ENCODE results near the gene PATL2.
"Not testable (repeated sequence)": the region's sequence is repeated elsewhere in the genome, so short reads cannot be mapped to it uniquely, and the experiment has no call there.

The PATL2 gene

DNA sequence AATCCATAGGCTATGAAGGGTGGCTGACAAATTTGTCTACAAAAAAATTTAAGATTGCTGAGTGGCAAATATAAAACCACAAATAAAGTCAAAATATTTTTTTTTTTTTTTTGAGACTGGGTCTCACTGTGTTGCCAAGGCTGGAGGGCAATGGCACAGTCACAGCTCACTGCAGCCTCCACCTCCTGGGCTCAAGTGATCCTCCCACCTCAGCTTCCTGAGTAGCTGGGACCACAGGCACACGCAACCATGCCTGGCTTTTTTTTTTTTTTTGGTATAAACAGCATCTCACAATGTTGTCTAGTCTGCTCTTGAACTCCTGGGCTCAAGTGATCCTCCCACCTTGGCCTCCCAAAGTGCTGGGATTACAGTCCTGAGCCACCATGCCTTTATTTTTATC lies 20.9 kb downstream of the PATL2 start:
- not testable (repeated sequence) for DNase-seq

- not testable (repeated sequence) for DNase-seq
These were observed 21.8 kb downstream of the PATL2 start for GRCh38 chr15:44689318-44689717.

- DNase-seq = peak; percentile 77 to 83
These were observed 28.1 kb downstream of the PATL2 start for GRCh38 chr15:44682809-44683682.

- DNase-seq = no peak
These were observed 28.9 kb downstream of the PATL2 start for GRCh38 chr15:44682211-44682610.

- DNase-seq = peak; percentile 54 to 67
These were observed 34.4 kb downstream of the PATL2 start for GRCh38 chr15:44676676-44677075.

DNA sequence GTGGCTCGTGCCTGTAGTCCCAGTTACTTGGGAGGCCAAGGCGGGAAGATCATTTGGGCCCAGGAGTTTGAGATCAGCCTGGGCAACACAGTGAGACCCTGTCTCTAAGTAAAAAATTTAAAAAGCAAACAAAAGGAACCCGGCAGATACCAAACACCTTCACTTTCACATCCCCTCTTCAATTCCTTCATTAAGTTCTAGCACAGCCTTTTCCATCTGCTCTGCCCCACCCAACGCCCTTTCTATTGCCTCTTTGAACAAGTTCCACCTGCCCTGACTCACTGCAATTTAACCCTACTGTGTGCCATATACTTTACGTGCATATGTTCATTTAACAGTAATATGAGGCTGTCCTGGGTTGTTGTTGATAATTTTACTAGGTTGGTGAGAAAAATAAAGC lies 35.2 kb downstream of the PATL2 start:
- no peak for DNase-seq

GRCh38 chr15:44673639-44674038 lies 37.5 kb downstream of the PATL2 start:
- no peak for DNase-seq

DNA sequence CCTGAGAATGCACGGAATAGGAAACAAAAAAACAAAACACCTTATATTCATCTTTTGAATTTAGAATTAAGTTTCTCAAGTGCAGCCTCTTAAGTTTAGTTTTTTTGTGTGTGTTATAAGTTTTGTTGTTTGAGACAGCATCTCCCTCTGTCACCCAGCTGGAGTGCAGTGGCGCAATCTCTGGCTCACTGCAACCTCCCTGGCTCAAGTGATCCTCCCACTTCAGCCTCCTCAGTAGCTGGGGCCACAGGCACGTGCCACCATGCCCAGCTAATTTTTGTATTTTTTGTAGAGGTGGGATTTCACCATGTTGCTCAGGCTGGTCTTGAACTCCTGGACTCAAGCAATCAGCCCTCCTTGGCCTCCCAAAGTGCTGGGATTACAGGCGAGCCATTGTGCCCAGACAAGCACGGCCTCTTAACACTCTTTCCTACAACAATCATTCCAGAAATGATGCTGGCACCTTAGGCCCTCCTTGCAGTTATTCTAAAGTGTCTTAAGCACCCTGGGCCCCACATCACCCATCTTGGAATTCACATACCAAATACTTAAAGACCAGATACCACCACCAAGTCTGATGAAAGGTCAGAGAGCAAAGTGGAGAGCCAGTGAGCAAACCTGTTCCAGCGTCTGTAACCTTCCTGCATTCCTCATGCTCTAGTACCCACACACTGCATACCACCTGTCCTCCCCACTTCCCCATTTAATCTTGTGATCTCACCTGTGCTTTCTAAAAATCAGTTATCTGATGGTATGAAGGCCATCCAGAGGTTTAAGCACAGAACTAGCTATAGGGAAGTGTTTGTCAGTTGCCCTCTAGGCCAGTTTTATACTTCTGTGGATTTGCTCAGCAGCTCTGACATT lies 40.8 kb downstream of the PATL2 start:
- no peak for DNase-seq

DNA sequence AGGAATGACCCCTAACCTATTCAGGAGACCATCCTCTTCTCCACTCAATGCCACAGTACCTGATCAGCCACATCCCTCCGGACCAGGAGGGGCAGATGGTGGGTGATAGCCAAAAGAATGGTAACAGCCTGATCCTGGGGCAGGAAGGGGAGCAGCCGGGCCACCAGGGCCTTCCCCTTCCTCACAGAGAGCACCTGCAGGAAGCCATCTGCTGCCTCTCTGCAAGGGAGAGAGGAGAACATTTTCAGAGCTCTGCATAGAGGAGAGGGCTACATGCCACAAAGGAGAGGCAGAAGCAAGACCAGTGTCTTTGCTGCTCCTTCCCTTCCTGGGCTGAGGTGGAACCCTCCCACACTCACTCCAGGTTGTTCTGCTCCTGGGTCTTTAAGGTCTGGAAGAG lies 42.2 kb downstream of the PATL2 start:
- no peak for DNase-seq

- DNase-seq = no peak
These were observed 44.1 kb downstream of the PATL2 start for GRCh38 chr15:44667039-44667360.

- no peak for DNase-seq
These were observed 44.7 kb downstream of the PATL2 start for GRCh38 chr15:44666210-44667038.

GRCh38 chr15:44663410-44664308 lies 47.5 kb downstream of the PATL2 start, which contains the start of gene SPG11:
TSS of gene SPG11 (minus strand) at chr15:44663662. CDS start at chr15:44663647, 15 bp downstream.
- peak; percentile 98 to 99 for DNase-seq

DNA sequence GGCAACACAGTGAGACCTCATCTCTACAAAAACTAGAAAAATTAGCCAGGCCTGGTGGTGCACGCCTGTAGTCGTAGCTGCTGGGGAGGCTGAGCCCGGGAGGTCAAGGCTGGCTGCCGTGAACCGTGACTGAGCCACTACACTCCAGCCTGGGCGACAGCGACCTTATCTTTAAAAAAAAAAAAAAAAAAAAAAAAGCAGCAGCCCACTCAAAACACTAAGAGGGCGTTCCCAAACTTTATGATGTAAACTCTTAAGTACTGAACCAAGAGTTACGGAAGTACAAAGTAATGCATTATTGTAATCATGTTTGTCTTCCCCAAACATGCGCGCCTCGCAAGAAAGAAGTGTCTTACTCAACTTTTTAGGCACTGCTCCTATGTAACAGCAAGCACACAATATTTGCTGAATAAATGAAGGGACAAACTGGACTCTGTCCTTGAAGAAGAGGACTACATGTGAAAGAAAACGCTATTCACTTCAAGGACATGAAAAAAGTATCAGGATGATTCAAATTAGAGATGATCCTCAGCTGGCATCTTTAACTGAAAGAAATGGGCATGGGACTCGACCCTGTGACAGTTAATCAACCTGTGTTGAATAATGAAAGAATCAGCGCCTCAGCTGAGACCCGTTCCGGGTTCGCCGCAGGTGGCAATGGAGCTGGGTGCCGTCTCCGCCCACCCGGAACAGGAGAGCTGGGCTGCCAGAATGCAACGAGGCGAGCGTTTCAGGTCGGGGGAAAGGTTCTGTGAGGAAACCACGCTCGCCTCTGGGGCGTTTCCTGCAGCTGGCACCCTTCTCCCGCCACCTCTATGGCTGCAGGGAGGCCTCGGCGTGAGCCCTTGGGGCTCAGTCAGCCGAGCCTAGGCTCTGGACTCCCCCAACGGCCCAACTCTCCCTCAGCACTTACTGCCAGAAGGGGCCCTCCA lies 48.4 kb downstream of the PATL2 start:
- peak; percentile 85 to 87 for DNase-seq

- DNase-seq = no peak
These were observed 49.5 kb downstream of the PATL2 start for GRCh38 chr15:44661576-44661975.

DNA sequence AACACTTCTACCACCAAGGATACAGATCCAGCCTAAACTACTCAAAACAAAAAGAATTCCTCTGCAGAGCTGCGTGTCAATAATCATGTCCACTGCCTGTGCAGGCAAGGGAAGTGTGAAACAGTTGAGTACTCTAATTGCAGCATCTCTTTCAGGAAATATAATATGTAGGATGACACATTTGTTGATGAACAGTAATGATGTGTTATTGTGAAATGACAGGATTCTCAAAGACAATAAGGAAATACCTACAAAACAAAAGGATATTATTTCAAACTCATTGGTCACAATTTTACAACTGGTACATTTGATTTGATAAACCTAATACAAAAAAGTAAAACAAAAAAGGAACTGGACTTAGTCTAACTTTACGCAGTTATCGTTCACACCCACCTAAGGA lies 52.1 kb downstream of the PATL2 start:
- no peak for DNase-seq

GRCh38 chr15:44657378-44657777 lies 53.7 kb downstream of the PATL2 start:
- no peak for DNase-seq

- DNase-seq = no peak
These were observed 54.2 kb downstream of the PATL2 start for GRCh38 chr15:44656913-44657312.

GRCh38 chr15:44656298-44656697 lies 54.8 kb downstream of the PATL2 start:
- no peak for DNase-seq

GRCh38 chr15:44654858-44655257 lies 56.3 kb downstream of the PATL2 start:
- no peak for DNase-seq

GRCh38 chr15:44647637-44648036 lies 63.5 kb downstream of the PATL2 start:
- DNase-seq = no peak

DNA sequence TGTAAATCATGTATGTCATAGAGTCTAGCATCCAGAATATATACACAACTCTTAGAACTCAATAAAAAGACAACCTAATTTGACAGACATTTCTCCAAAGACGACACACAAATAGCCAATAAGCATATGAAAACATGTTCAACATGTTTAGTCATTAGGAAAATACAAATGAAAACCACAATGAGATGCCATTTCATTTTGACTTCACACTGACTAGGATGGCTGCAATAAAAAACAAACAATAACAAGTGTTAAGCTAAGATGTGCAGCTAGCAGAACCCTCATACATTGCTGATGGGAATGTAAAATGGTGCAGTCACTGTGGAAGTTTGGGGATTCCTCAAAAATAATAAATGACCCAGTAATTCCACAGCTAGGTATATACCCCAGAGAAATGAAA lies 64.1 kb downstream of the PATL2 start:
- DNase-seq = no peak
